HG02623 (cell line): ENCODE results near the gene MYBPHL.

Source experiments
- ATAC-seq: cut with Tn5 transposase; IDR thresholded peaks from one replicate; pipeline ENCODE4 v1.9.1; 2021; ENCODE audit warnings: moderate library complexity; ENCODE audit not compliant: unreplicated experiment

Gene MYBPHL

DNA sequence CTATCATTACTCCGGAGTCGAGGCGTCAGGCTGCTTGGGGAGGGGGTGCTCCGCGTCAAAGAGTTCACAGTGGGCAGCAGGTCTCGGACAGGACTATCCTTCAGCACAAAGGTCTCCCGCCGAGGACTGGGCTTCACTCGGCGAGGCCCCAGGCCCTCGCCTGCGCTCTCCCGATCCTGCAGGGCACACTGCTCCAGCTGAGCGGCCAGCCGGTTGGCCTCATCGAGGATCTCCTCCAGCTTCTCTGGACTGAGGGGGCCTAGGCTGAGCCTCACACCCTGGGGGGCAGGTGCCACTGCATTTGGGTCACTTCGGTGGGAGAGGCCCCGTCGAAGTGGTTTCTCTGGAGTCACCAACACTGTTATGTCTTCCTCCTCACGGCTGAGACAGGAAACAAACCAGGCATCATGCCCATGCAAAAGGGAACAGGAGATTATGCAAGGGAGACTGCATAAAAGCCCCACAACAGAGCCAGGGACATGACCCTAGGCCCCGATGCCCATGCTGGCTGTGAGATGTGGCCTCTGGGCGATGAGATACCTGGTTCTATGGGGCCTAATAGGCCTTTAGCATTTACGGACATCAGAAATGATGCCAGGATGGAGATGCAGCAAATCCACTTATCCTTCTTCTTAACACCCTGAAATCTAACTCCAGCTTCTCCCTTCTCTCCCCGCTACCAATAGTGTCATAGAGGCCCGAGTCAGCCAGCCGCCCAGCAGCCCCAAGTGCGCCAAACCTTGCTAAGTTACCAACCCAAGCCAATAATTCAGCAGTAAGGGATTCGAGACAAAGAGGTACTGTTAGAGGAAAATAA, 24.9 kb downstream of the MYBPHL start:
- ATAC-seq: no peak

DNA sequence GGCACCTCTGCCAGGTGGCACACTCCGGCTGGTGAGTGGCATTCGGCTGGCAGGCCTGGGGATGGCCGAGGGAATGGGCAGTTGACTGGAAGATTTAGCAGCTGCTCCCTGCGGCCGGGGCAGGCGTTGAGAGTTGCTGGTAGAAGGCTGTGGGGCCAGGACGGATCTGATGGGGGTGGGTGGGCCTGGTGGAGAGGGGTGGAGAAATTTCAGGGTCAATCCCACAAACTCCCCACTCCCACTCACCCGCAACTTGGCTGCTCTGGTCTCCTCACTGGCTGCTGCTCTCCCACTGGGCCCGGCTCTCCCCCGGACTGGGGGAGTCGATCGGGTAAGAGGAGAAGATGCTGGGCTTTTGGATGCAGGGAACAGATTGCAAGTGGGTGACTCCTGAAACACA, 25.9 kb downstream of the MYBPHL start:
- no peak for ATAC-seq

DNA sequence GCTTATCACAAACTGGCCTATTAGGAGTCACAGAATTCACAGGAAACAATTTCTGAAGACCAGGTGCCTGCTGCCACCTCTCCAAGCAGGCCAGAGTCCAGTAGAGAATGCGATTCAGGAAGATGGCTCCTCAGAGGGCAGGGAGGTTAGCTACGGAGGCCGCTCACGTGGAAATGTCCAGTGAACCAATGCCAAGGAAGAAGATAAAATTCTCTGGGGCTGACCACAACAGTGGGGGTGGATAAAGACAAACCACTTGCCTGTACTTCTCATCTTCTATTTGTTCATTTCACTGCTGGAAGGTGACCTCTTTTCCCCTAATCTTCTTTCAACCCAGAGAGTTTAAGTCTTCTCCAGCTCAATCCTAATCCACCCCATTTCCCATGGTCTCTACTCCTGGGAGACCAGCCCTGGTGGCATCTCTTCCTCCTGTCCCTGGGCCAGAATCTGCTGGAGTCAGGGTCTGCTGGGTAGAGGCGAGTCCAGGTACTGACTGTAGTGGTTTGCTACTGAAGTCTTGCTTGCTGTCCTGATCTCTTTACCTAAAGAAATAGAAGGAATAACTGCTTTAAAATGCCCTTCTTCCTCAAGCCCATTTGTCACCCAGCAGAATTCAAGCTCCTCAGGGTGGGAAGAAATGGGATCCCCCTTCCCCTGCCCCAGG, 27.1 kb downstream of the MYBPHL start:
- no peak for ATAC-seq

DNA sequence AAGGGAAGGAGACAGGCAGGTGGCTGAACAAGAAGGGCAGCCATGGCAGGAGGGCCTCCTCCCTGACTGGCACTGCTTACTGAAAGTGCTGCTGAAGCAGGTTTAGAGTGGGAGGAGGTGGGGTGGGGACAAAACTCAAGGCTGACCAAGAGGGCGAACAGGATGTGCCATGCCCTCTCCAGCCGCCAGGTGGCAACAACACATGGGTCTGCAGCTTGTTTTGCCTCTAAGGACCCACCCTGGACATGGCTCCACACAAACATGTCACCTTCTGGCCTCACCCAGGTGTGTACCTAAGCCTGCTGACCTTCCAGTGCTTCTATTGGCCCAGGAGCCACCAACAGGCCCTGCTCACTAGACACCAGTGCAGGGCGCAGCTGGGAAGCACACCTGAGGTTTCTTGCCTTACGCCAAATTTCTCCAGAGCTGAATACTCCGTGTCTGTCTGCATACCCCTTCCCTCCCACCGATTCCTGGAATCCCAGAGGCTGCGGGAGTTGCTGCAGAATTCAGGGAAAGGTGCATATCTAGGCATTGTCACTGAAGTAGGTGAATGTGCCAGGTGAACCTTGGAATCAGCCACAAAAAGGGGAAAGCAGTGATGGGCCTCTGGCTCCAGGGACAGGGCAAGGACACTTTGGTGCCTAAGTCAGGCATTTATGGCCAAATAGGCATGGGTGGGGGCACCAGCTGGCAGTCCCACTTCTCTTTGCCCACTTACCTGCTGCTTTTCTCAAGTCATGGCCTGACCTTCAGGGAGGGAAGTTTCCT, 29.2 kb downstream of the MYBPHL start:
- ATAC-seq: no peak

DNA sequence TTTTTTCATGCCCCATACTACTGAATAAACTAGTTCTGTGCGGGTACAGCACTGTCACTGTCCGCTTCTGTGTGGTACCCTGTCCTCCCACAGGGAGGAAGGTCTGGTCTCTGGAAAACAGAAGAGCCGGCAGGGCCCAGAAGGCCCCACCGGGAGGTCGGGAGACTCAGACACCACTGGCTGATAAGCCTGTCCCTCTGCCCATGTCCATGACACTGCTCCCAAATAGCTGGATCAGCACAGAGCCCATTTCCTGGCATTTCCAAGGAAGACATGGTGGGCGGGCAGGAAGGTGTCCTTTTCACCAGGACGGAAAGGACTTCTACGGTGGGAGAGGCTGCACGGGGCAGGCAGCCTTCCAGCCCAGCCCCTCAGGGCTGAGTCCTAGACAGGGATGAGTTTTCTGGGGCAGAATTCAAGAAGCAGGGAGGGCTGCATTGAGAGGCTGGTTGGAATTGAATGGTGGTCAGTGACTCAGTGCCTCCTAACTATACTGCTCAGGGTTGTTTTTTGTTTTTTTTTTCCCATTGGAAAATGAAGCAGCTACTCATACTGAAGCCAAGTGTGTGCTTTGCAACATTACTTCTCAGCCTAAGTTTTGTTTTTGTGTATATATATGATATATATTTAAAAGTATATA, 31.0 kb downstream of the MYBPHL start:
- no peak for ATAC-seq

DNA sequence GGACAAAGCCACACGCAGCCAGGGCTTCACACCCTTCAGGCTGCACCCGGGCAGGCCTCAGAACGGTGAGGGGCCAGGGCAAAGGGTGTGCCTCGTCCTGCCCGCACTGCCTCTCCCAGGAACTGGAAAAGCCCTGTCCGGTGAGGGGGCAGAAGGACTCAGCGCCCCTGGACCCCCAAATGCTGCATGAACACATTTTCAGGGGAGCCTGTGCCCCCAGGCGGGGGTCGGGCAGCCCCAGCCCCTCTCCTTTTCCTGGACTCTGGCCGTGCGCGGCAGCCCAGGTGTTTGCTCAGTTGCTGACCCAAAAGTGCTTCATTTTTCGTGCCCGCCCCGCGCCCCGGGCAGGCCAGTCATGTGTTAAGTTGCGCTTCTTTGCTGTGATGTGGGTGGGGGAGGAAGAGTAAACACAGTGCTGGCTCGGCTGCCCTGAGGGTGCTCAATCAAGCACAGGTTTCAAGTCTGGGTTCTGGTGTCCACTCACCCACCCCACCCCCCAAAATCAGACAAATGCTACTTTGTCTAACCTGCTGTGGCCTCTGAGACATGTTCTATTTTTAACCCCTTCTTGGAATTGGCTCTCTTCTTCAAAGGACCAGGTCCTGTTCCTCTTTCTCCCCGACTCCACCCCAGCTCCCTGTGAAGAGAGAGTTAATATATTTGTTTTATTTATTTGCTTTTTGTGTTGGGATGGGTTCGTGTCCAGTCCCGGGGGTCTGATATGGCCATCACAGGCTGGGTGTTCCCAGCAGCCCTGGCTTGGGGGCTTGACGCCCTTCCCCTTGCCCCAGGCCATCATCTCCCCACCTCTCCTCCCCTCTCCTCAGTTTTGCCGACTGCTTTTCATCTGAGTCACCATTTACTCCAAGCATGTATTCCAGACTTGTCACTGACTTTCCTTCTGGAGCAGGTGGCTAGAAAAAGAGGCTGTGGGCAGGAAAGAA, 32.0 kb downstream of the MYBPHL start:
- no peak for ATAC-seq

DNA sequence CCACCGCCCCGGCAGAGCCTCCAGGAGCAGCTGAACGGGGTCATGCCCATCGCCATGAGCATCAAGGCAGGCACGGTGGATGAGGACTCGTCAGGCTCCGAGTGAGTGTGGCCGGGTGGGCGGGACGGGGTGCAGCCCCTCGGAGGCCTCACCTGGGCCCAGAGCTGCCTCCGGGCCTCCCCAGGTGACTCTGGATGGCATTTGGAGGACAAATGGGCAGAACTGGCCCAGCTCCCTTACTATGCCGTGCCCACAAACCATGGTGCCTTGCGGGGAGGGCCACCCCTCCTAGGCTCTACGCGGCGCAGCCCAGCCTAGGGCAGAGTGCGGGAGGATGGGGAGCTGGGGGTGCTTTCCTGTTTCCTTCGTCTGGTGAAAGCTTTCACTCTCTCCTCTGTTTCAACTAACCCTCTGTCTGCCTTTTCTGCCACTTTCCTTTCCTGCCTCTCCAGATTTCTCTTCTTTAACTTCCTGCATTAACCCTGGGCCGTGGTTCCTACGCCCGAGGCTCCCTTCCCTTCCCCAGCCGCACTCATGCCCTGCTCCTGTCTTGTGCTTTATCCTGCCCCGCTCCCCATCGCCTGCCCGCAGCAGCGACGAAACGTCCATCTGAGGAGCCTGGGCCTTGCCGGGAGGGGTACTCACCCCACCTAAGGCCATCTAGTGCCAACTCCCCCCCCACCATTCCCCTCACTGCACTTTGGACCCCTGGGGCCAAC, 33.1 kb downstream of the MYBPHL start:
- ATAC-seq: no peak

DNA sequence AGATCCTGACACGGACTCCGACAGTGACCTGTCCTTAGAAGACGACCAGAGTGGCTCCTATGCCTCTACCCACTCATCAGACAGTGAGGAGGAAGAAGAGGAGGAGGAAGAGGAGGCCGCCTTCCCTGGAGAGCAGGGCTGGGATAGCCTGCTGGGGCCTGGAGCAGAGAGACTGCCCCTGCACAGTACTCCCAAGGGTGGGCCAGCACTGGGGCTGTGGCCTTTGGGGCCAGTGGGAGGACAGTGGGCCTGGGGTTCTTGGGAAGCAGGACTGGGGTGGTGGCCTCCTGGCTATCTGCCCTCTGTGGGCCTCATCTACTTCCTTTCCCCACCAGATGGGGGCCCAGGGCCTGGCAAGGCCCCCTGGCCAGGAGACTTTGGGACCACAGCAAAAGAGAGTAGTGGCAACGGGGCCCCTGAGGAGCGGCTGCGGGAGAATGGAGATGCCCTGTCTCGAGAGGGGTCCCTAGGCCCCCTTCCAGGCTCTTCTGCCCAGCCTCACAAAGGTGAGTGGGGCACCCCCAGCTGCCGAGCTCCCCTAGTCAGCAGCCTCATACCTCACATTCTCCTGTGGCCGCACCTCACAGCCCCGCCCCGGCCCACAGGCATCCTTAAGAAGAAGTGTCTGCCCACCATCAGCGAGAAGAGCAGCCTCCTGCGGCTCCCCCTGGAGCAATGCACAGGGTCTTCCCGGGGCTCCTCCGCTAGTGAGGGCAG, 33.8 kb downstream of the MYBPHL start:
- ATAC-seq: no peak

DNA sequence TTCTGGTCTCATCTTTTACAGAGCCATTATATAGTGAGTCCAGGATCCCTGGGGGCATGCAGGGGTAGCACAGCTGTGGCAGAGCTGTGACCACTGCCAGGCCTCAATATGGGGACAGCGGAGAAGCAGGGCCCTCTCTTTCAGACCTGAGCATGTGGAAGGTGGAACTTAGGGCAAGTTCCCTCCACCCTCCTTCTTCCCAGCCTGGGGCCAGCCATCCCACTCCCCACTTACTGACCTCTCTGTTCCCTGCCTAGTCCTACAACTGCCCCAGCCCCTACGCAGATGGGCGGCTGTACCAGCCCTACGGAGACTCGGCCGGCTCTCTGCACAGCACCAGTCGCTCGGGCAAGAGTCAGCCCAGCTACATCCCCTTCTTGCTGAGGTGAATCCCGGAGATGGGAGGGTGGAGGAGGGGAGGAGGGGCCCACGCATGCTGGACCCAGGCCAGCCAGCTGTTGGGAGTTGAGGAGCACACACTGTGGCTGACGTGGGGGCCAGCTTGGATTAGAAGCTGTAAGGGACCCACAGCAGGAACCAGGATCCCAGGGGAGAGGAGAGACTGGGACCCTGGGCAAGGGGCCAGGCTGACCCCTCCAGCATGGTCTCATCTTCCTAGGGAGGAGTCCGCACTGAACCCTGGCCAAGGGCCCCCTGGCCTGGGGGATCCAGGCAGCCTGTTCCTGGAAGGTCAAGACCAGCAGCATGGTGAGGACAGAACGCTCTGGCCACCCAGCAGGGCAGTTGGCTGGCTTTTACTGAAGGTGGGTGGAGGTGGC, 34.6 kb downstream of the MYBPHL start:
- no peak for ATAC-seq

DNA sequence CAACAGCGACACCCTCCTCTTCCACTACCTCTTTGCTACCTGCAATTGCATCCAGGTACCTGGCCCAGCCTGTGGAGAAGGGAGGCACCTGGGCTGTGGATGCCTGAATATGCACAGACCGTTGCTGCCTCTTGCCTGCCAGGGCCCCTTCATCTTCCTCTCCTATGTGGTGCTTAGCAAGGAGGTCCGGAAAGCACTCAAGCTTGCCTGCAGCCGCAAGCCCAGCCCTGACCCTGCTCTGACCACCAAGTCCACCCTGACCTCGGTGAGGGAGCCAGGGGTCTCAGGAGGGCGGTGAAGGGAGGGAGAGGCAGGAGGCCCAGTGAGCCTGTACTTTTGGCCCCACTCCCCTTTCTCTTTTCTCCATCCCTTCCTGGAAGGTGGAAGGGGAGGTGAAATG, 35.4 kb downstream of the MYBPHL start:
- no peak for ATAC-seq

DNA sequence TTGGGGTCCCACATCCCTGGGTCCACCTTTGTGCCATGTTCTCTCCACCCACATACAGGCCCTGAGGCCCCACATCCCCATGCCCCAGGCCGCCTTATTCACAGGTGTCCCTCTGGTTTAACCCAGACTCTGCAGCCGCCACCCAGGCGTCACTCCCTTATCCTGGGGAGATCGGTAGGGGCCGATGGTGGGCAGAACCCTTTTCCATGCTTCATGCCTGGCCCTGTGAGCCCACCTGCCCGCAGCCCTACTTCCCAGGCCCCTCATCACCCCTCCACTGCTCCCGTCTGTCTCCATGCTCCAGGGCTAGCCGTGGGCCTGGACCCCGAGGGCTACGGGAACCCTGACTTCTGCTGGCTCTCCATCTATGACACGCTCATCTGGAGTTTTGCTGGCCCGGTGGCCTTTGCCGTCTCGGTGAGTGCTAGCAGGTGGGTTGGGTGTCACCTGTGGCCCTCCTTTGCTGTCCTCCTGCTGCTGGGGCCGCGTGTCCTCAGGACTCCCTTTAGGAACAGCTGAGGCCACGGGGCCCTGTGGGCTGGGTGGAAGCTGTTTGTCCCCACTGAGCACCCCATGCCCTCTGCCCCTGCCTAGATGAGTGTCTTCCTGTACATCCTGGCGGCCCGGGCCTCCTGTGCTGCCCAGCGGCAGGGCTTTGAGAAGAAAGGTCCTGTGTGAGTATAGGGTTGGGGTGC, 36.0 kb downstream of the MYBPHL start:
- ATAC-seq: no peak

DNA sequence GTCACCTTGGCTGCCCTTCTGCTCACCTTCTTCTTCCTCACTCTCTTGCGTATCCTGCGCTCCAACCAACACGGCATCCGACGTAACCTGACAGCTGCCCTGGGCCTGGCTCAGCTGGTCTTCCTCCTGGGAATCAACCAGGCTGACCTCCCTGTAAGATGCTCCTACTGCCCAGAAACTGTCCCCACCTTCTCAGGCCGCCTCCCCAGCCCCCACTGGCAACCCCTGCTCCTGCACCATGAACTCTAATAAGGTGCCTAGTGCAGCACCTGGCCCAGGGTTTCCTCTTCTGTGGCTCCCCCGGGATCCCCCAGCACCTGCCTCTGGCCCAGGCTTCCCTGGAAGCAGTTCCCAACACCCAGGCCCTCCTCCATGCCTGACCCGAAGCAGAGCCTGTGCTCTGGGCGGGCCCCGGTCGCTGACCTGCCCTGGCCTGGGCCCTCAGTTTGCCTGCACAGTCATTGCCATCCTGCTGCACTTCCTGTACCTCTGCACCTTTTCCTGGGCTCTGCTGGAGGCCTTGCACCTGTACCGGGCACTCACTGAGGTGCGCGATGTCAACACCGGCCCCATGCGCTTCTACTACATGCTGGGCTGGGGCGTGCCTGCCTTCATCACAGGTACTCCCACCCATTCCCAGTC, 36.7 kb downstream of the MYBPHL start:
- ATAC-seq: no peak

DNA sequence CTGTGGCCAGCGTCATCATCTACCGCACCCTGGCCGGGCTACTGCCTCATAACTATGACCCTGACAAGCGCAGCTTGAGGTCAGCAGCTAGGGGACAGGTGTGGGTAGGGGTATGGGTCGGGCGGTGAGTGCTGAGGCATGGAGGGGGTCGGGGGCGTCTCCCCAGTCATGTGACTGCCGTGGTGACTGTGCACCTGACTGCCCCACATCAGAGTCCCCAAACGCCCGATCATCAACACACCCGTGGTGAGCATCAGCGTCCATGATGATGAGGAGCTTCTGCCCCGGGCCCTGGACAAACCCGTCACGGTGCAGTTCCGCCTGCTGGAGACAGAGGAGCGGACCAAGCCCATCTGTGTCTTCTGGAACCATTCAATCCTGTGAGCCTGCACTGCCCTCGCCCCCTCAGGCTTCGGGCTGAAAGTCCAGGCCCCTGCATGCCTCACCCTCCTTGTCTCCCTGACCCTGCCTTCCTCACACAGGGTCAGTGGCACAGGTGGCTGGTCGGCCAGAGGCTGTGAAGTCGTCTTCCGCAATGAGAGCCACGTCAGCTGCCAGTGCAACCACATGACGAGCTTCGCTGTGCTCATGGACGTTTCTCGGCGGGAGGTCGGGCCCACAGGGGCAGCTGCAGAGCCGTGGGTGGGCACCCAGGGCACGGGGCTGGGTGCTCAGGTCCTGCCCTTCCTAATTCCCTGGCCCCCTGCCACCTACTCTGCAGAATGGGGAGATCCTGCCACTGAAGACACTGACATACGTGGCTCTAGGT, 37.4 kb downstream of the MYBPHL start:
- ATAC-seq: no peak

DNA sequence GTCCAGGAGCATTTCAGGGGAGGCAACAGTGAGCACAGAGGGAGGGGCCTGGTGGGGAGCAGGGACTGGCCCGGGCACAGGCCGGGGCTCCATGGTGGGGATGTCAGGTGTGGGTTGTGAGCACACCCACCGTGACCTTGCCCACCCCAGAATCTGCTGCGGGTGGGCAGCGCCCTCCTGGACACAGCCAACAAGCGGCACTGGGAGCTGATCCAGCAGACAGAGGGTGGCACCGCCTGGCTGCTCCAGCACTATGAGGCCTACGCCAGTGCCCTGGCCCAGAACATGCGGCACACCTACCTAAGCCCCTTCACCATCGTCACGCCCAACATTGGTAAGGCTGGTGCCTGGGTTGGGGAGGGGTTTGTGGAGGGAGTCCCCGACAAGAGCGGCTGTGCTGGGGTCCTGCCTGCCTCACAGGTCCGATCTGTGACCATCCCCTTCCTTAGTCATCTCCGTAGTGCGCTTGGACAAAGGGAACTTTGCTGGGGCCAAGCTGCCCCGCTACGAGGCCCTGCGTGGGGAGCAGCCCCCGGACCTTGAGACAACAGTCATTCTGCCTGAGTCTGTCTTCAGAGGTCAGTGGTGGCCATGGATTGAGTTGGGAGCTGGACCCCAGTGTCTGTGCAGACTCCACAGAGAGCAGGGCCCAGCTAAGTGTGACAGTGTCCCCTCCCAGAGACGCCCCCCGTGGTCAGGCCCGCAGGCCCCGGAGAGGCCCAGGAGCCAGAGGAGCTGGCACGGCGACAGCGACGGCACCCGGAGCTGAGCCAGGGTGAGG, 38.2 kb downstream of the MYBPHL start:
- no peak for ATAC-seq

DNA sequence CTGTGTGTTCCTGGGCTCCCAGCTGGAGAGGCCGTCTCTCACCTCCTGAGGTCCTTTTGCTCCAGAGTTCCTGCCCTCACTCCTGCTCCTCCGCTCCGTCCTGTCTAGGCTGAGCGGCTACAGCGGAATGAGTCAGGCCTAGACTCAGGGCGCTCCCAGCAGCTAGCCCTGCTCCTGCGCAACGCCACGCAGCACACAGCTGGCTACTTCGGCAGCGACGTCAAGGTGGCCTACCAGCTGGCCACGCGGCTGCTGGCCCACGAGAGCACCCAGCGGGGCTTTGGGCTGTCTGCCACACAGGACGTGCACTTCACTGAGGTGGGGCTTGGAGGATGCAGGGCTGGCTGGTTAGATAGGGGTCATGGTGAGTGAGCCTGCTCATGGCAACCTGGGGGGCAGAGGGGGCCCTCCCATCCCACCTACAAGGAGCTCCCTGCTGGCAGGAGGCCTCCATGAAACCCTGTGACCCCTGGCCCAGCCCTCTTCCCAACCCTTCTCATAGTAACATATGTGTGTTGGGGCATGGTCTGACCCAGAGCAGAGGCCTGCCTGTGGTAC, 39.0 kb downstream of the MYBPHL start:
- no peak for ATAC-seq
